Measurements from ENCODE around the gene ARID1B. TPM values are rescaled to one million over a fixed set of nuclear protein-coding genes. Genes with fewer than 3 reads are reported as not detected.

Gene ARID1B
- total RNA-seq, 1 donor from 2014 or later, result 87.4 TPM

- no peak for DNase-seq (ENCODE audit: low spot score)
Measured at GRCh38 chr6:156984178-156984738, 207.1 kb downstream of the ARID1B start.

GRCh38 chr6:156985309-156985708 is 208.1 kb downstream of the ARID1B start:
- no peak for DNase-seq (ENCODE audit: low spot score)

GRCh38 chr6:156988276-156989158 is 211.3 kb downstream of the ARID1B start:
- DNase-seq (ENCODE audit: low spot score), result no peak

GRCh38 chr6:156989159-156989806 is 212.1 kb downstream of the ARID1B start:
- DNase-seq (ENCODE audit: low spot score), result no peak

GRCh38 chr6:156992020-156992804 is 215.0 kb downstream of the ARID1B start:
- no peak for DNase-seq (ENCODE audit: low spot score)

GRCh38 chr6:156993713-156994112 is 216.5 kb downstream of the ARID1B start:
- no peak for DNase-seq (ENCODE audit: low spot score)

GRCh38 chr6:156994215-156995076 is 217.3 kb downstream of the ARID1B start:
- DNase-seq (ENCODE audit: low spot score), result no peak

GRCh38 chr6:156995502-156995901 is 218.3 kb downstream of the ARID1B start:
- DNase-seq (ENCODE audit: low spot score), result no peak

- no peak for DNase-seq (ENCODE audit: low spot score)
Measured at GRCh38 chr6:156996265-156996664, 219.1 kb downstream of the ARID1B start.

GRCh38 chr6:156998794-156999330 is 221.7 kb downstream of the ARID1B start:
- DNase-seq (ENCODE audit: low spot score), result no peak

- DNase-seq (ENCODE audit: low spot score), result no peak
Measured at GRCh38 chr6:156999762-157000161, 222.6 kb downstream of the ARID1B start.

- no peak for DNase-seq (ENCODE audit: low spot score)
Measured at GRCh38 chr6:157001716-157002115, 224.5 kb downstream of the ARID1B start.

- DNase-seq (ENCODE audit: low spot score), result no peak
Measured at GRCh38 chr6:157002774-157003173, 225.6 kb downstream of the ARID1B start.

GRCh38 chr6:157005940-157006339 is 228.8 kb downstream of the ARID1B start:
- no peak for DNase-seq (ENCODE audit: low spot score)

GRCh38 chr6:157008568-157008967 is 231.4 kb downstream of the ARID1B start:
- DNase-seq (ENCODE audit: low spot score), result no peak

GRCh38 chr6:157012355-157012754 is 235.2 kb downstream of the ARID1B start:
- no peak for DNase-seq (ENCODE audit: low spot score)

GRCh38 chr6:157013649-157014304 is 236.6 kb downstream of the ARID1B start:
- DNase-seq (ENCODE audit: low spot score), result no peak

- no peak for DNase-seq (ENCODE audit: low spot score)
Measured at GRCh38 chr6:157014871-157015270, 237.7 kb downstream of the ARID1B start.

- no peak for DNase-seq (ENCODE audit: low spot score)
Measured at GRCh38 chr6:157017022-157017421, 239.8 kb downstream of the ARID1B start.

GRCh38 chr6:157017861-157018260 is 240.7 kb downstream of the ARID1B start:
- no peak for DNase-seq (ENCODE audit: low spot score)

Data from mesenteric fat pad (tissue), 1 donor.